K562 (cell line): ENCODE results near the gene CDC42EP5. TPM values are rescaled to one million over a fixed set of nuclear protein-coding genes. Genes with fewer than 3 reads are reported as not detected.

Experiments used
- ATAC-seq: fragments of 200-7000 bp; cut with Tn5 transposase; 3 replicates; pipeline ENCODE4 v1.9.1; 2020; ENCODE audit warnings: moderate library complexity
- BruUV-seq: library from RNA; stranded (reverse); fragments of 400-500 nt; replicated peaks from 2 replicates; lab custom pipeline; 2021; lab: Mats Ljungman, UMichigan
- CTCF ChIA-PET: fragments of 300-600 bp; formaldehyde crosslinking; extraction: SDS; loops from one replicate; lab custom pipeline; 2021; ENCODE audit warnings: low intra/inter-chr PET ratio; lab: Yijun Ruan, JAX
- POLR2A ChIA-PET: fragments of 300-600, 350-650 bp; sonication (Branson Sonifier 250); formaldehyde crosslinking; extraction: SDS; loops from one replicate; lab custom pipeline; 2021; ENCODE audit warnings: antibody characterized with exemption, inconsistent platforms; lab: Yijun Ruan, JAX
- DNase-seq, 4 experiments: peaks; one replicate each; pipeline versions ENCODE4 v3.0.0 to v3.0.0-alpha.2; 2011 to 2018; ENCODE audit warnings: low spot score in 3 of 4, mixed read lengths in 3 of 4; ENCODE audit errors: extremely low read depth in 1 of 4
- FAIRE-seq: peaks from 2 replicates; lab custom pipeline; 2011; peaks lifted over from hg19 to GRCh38; lab: Jason Lieb, UNC
- H2AFZ ChIP-seq: 2 replicates; pipeline ENCODE4 v1.6.0; 2011; ENCODE audit warnings: low read depth, low read length, control low read depth, inconsistent platforms
- H3K27ac ChIP-seq: fragments of 200-600 bp; 3 replicates; pipeline ENCODE4 v1.8.0; 2011; ENCODE audit warnings: low read depth, mild to moderate bottlenecking, control low read depth, inconsistent platforms, low read length, moderate library complexity, mixed read lengths; ENCODE audit errors: extremely low read depth
- H3K27me3 ChIP-seq, 2 experiments: fragments of 300-600 bp in 1 of 2; 2 replicates in 1 of 2; 3 replicates in 1 of 2; pipeline versions ENCODE4 v1.6.0 to v1.8.0; 2011; ENCODE audit warnings: inconsistent platforms in 2 of 2, low read length in 2 of 2, mild to moderate bottlenecking in 1 of 2, mixed read lengths in 1 of 2, moderate library complexity in 1 of 2; ENCODE audit not compliant: control insufficient read depth in 2 of 2, insufficient read depth in 2 of 2
- H3K36me3 ChIP-seq: fragments of 300-600 bp; 3 replicates; pipeline ENCODE4 v1.8.0; 2011; ENCODE audit warnings: mild to moderate bottlenecking, low read length, inconsistent platforms; ENCODE audit not compliant: control insufficient read depth, insufficient read depth
- H3K4me1 ChIP-seq, 2 experiments: fragments of 200-600 bp in 1 of 2; replicated peaks in 1 of 2; 2 replicates in 1 of 2; 3 replicates in 1 of 2; pipeline versions ENCODE4 v1.5.1 to v1.8.0; 2011; ENCODE audit warnings: inconsistent platforms in 2 of 2, low read length in 2 of 2, mild to moderate bottlenecking in 1 of 2, mixed read lengths in 1 of 2, moderate library complexity in 1 of 2; ENCODE audit not compliant: control insufficient read depth in 2 of 2, insufficient read depth in 2 of 2
- H3K4me2 ChIP-seq: 2 replicates; pipeline ENCODE4 v1.6.1; 2011; ENCODE audit warnings: low read length, control low read depth, inconsistent platforms, mixed read lengths; ENCODE audit not compliant: insufficient read depth
- H3K4me3 ChIP-seq: fragments of 200-600 bp; sonication (generic), shearing (Covaris generic); 2 replicates; pipeline ENCODE4 v1.5.1; 2016; ENCODE audit warnings: control low read depth, inconsistent platforms
- H3K79me2 ChIP-seq: fragments of 200-600 bp; 3 replicates; pipeline ENCODE4 v1.8.0; 2011; ENCODE audit warnings: low read length, inconsistent platforms; ENCODE audit not compliant: control insufficient read depth, insufficient read depth
- H3K9ac ChIP-seq, 2 experiments: 2 replicates each; pipeline versions ENCODE4 v1.6.0 to v1.6.1; 2011; ENCODE audit warnings: low read depth in 2 of 2, low read length in 2 of 2, control low read depth in 1 of 2, inconsistent platforms in 1 of 2, mild to moderate bottlenecking in 1 of 2, mixed read lengths in 1 of 2; ENCODE audit not compliant: insufficient read depth in 1 of 2
- H3K9me1 ChIP-seq: one replicate; pipeline ENCODE4 v1.6.0; 2011; ENCODE audit warnings: inconsistent platforms, mild to moderate bottlenecking, low read length, moderate library complexity; ENCODE audit not compliant: control insufficient read depth, insufficient read depth
- H3K9me3 ChIP-seq: replicated peaks from 2 replicates; pipeline ENCODE4 v1.5.1; 2011; ENCODE audit warnings: low read depth, low read length, inconsistent platforms; ENCODE audit not compliant: control insufficient read depth, insufficient read depth
- H4K20me1 ChIP-seq: replicated peaks from 2 replicates; pipeline ENCODE4 v1.6.1; 2011; ENCODE audit warnings: low read length, inconsistent platforms, mixed read lengths; ENCODE audit not compliant: control insufficient read depth, insufficient read depth
- ATF3 ChIP-seq, 2 experiments: fragments of 450-650 bp in 1 of 2; sonication (generic) in 1 of 2; formaldehyde crosslinking in 1 of 2; IDR thresholded peaks in 1 of 2; conservative IDR thresholded peaks in 1 of 2; 2 replicates each; pipeline versions ENCODE4 v1.6.1 to v1.8.1; 2016 to 2023; ENCODE audit warnings: mild to moderate bottlenecking in 2 of 2, moderate library complexity in 2 of 2, inconsistent platforms in 1 of 2, missing genetic modification reagents in 1 of 2
- CEBPG ChIP-seq, 3 experiments: fragments of 200-800 bp in 1 of 3; sonication (Bioruptor generic) in 1 of 3; sonication (generic) in 1 of 3; formaldehyde crosslinking in 1 of 3; IDR thresholded peaks in 2 of 3; conservative IDR thresholded peaks in 1 of 3; 2 replicates each; pipeline versions ENCODE4 v1.6.1 to v1.8.0; 2016 to 2022; ENCODE audit warnings: missing compliant biosample characterization in 2 of 3, missing genetic modification characterization in 2 of 3, mild to moderate bottlenecking in 1 of 3, missing genetic modification reagents in 1 of 3
- CHD1 ChIP-seq: fragments of 200-600 bp; sonication (generic); IDR thresholded peaks from one replicate; pipeline ENCODE4 v1.6.1; 2012; ENCODE audit warnings: mild to moderate bottlenecking, moderate library complexity, low read length, inconsistent platforms
- DPF2 ChIP-seq: fragments of 450-650 bp; IDR thresholded peaks from 2 replicates; pipeline ENCODE4 v1.6.1; 2016
- ETV1 ChIP-seq: fragments of 450-650 bp; conservative IDR thresholded peaks from 2 replicates; pipeline ENCODE4 v1.6.1; 2016; ENCODE audit warnings: missing genetic modification characterization, control low read depth, low read depth, missing compliant biosample characterization
- FOS ChIP-seq: IDR thresholded peaks from 3 replicates; pipeline ENCODE4 v1.6.1; 2011; ENCODE audit not compliant: insufficient read length; ENCODE audit errors: extremely low read depth
- HMGN3 ChIP-seq: IDR thresholded peaks from 2 replicates; pipeline ENCODE4 v1.6.1; 2011; ENCODE audit warnings: borderline replicate concordance, low read depth, mild to moderate bottlenecking, mixed read lengths, low read length; ENCODE audit not compliant: insufficient read length; ENCODE audit errors: extremely low read depth
- NFATC3 ChIP-seq: fragments of 450-650 bp; IDR thresholded peaks from 2 replicates; pipeline ENCODE4 v1.6.1; 2017; ENCODE audit warnings: mild to moderate bottlenecking
- PHB ChIP-seq: fragments of 250-450 bp; sonication (Bioruptor Pico); IDR thresholded peaks from 2 replicates; pipeline ENCODE4 v1.5.0; 2021
- SAFB2 ChIP-seq: fragments of 200-400 bp; formaldehyde crosslinking; IDR thresholded peaks from 2 replicates; pipeline ENCODE4 v1.6.1; 2018; ENCODE audit warnings: borderline replicate concordance, low read length, low read depth, moderate library complexity; ENCODE audit not compliant: severe bottlenecking
- SMARCA4 ChIP-seq: fragments of 450-650 bp; IDR thresholded peaks from 2 replicates; pipeline ENCODE4 v1.6.1; 2016
- ZFPM2 ChIP-seq: fragments of 250-450 bp; sonication (Bioruptor Pico); IDR thresholded peaks from 2 replicates; pipeline ENCODE4 v1.5.1; 2022; ENCODE audit warnings: mild to moderate bottlenecking
- ZNF197 ChIP-seq: fragments of 200-800 bp; sonication (Bioruptor generic); IDR thresholded peaks from 2 replicates; pipeline ENCODE4 v1.6.1; 2016; ENCODE audit warnings: low read depth, missing genetic modification characterization, missing compliant biosample characterization
- WGBS: fragments of 100-300 bp; shearing (Covaris generic); methylation state at CpG from one replicate; pipeline ENCODE4 v1.1.6; 2016; ENCODE audit warnings: low coverage, mixed read lengths; ENCODE audit not compliant: insufficient coverage; ENCODE audit errors: missing lambda C conversion rate; 5-methylcytosine and 5-hydroxymethylcytosine counted together
- in situ Hi-C: fragments of 300-500 bp; cut with MboI; formaldehyde crosslinking; loops from 4 replicates; pipeline ENCODE4 v1.15.0; 2018; ENCODE audit warnings: inconsistent platforms, mixed read lengths
- intact Hi-C: fragments of 100-400 bp; cut with micrococcal nuclease; formaldehyde crosslinking; loops from 2 replicates; pipeline ENCODE4 v1.14.2; 2022
- polyA plus RNA-seq, 8 experiments: library from polyadenylated mRNA; depleted of rRNA in 4 of 8; stranded (reverse) in 5 of 8; unstranded in 3 of 8; fragments of >200 nt; fragmentation: Nextera tagmentation in 2 of 8; fragmentation: Illumina TruSeq in 1 of 8; extraction: Ambion mirVana in 2 of 8; extraction: Trizol in 1 of 8; gene quantifications; 2 replicates each; pipeline versions ENCODE4 v1.2.1 to v1.2.3, GENCODE V29; 2011 to 2014; ENCODE audit warnings: inconsistent platforms in 1 of 8, missing spikeins in 1 of 8
- total RNA-seq, 7 experiments: library from RNA; depleted of rRNA in 6 of 7; stranded (reverse); fragments of >200 nt in 6 of 7; fragmentation: Illumina TruSeq in 2 of 7; extraction: Trizol in 2 of 7; gene quantifications; 2 replicates each; pipeline versions ENCODE4 v1.2.1 to v1.2.3, GENCODE V29; 2011 to 2021; ENCODE audit warnings: low replicate concordance in 1 of 7
- TF ChIP-seq, protein P1 (sequence below): fragments of 250-450 bp; sonication (Bioruptor Pico); IDR thresholded peaks from 2 replicates; pipeline ENCODE4 v1.4.0; 2020; ENCODE audit warnings: mild to moderate bottlenecking, moderate library complexity

Gene CDC42EP5
- total and polyA plus RNA-seq, 9 of the 15 experiments (the other 6 are each of a cell fraction or from before 2014, with no cell fraction given) = 0.15 to 0.38 TPM; not detected in 7

DNA sequence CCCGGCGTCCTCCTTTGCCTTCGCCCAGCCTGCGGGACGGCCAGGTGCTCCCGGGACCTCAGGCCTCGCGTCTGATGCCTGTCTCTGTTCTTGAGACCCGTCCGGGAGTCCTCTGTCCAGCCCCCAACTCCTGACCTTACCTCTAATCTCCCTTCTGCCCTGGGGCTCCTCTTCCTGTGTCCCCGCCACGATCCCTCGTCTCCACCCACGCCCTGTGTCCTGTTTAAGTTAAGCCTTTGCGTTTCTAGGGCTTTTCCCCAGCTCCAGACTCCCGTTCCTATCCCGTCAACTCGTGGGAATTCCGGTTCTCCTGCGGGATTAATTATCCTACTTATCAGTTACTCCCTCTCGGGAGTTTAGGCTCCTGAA is 23.4 kb downstream of the CDC42EP5 start (continued):
- TF ChIP-seq, protein P1, sequence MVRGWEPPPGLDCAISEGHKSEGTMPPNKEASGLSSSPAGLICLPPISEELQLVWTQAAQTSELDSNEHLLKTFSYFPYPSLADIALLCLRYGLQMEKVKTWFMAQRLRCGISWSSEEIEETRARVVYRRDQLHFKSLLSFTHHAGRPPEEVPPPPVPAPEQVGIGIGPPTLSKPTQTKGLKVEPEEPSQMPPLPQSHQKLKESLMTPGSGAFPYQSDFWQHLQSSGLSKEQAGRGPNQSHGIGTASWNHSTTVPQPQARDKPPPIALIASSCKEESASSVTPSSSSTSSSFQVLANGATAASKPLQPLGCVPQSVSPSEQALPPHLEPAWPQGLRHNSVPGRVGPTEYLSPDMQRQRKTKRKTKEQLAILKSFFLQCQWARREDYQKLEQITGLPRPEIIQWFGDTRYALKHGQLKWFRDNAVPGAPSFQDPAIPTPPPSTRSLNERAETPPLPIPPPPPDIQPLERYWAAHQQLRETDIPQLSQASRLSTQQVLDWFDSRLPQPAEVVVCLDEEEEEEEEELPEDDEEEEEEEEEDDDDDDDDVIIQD = no peak

DNA sequence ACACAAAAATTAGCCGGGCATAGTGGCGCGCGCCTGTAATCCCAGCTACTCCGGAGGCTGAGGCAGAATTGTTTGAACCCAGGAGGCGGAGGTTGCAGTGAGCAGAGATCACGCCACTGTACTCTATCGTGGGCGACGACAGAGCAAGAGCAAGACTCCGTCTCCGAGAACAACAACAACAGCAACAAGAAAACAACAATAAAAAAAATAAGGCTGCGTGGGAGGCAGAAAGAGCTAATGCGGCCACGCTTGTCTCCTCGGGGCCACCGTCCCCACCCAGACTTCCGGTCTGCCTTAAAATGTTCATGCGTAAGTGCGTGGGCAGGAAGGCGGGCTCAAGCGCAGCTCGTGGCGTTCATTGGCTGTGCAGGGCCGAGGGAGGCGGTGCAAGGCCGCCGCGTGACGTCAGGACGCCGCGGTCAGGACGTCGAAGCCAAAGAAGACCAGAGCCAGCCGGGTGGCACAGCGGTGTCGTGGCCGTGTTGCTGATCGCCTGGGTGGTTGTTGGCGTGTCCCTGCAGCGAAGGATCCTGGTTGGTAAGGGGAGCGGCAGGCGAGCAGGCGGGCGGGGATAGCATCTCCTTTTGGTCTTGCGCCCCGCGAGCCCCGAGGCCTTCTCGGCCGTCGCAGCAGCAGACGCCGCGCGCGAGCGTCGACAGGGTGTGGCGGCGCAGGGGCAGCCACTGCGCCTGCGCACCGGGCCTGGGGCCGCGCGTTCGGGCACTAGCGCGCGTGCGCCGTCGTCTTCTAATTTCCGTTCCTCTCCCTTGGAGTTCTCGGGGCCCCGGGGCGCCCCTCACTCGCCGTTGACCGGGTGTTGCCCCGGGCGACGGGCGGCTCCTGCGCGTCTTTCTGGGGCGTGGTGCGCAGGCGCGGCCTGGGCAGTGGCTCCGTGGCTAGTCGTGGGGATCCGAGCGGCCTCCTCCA is 24.1 kb downstream of the CDC42EP5 start, which contains the start of gene LENG8:
TSS of gene LENG8 (plus strand) at position 426 of the 927 bp plus-strand sequence. CDS start 2,146 bp downstream, outside the sequence.
- ATAC-seq (peak; percentile 92), FAIRE-seq (peak; percentile 97), DNase-seq (peak; percentile 94 to 98 (median 96))
- peak within 1 kb of the TSS; percentile 72 for H3K4me3 ChIP-seq
- peaks cover 78% of the 10 kb centered on the region for H3K79me2 ChIP-seq
- peak within 1 kb of the TSS; percentile 97 for H3K27ac ChIP-seq
- peak within 1 kb of the TSS; percentile 98 for H2AFZ ChIP-seq
- H3K9ac ChIP-seq = peak within 1 kb of the TSS; percentile 93 to 100
- peak within 1 kb of the TSS; percentile 88 for H3K4me2 ChIP-seq
- POLR2A ChIA-PET = interaction anchor here (0.6 to 3.3 kb wide), 13 partner anchors 8 to 297 kb away, joined by 3 to 16 read pairs (median 6); partner anchors contain the start of gene LENG9
- no peaks in the 10 kb centered on the region for H3K27me3 ChIP-seq
- intact Hi-C loops (loop anchor here (1.0 kb wide), 1 partner anchor 14 kb away; the partner anchor contains the start of gene LENG9), in situ Hi-C loops (no loop called here)
- peaks cover 19 to 34% of the 10 kb centered on the region in 2 experiments; a peak in 4 of 5 replicates for H3K4me1 ChIP-seq
- H4K20me1 ChIP-seq = peaks cover 23% of the 10 kb centered on the region
- no peaks in the 10 kb centered on the region for H3K9me3 ChIP-seq
- 0% methylated on average over 91 of the region's 96 CpGs for WGBS
- BruUV-seq = no TSS peak
- CTCF ChIA-PET = no interaction called here
- H3K36me3 ChIP-seq = peaks cover 61% of the 10 kb centered on the region
- peaks cover 10% of the 10 kb centered on the region for H3K9me1 ChIP-seq
- TF ChIP-seq HMGN3 (peak; percentile 87), ATF3 (IDR thresholded peaks at IDR 0.05) (peak; percentile 60), ATF3 (CRISPR knock-in tag; conservative IDR thresholded peaks at IDR 0.05) (no peak), FOS (peak; percentile 63), CHD1 (peak; percentile 62), ZFPM2 (CRISPR knock-in tag) (no peak), SMARCA4 (0 out of 2 replicates have a peak, but pooled peaks have one; percentile 15), ZNF197 (no peak), SAFB2 (no peak), DPF2 (0 out of 2 replicates have a peak, but pooled peaks have one; percentile 57), PHB (CRISPR knock-in tag) (0 out of 2 replicates have a peak, but pooled peaks have one; percentile 14), CEBPG (CRISPR knock-in tag; IDR thresholded peaks at IDR 0.05) (peak; percentile 49; the same call in 1 of the 2 replicates), CEBPG (tag; conservative IDR thresholded peaks at IDR 0.05 in 1 of 2, IDR thresholded peaks at IDR 0.05 in 1 of 2) (no peak), ETV1 (tag) (peak; percentile 99), NFATC3 (no peak)
